Dendritic cell treated with granulocyte-macrophage colony-stimulating factor and Interleukin-4, amounts not matched to agents 40 ng/mL and 50 ng/mL, for 4 days (primary cell): ENCODE measurements around the gene SAA2.
A peak's percentile ranks its signal among the peaks of the same experiment; 100 is the strongest.
"Not testable (repeated sequence)": the region's sequence is repeated elsewhere in the genome, so short reads cannot be mapped to it uniquely, and the experiment has no call there.

Source experiments
- H3K27ac Mint-ChIP-seq: one replicate; pipeline ENCODE4 v1.8.0; 2022; ENCODE audit warnings: mild to moderate bottlenecking, mixed read lengths
- H3K27me3 Mint-ChIP-seq: one replicate; pipeline ENCODE4 v1.8.0; 2022; ENCODE audit warnings: mild to moderate bottlenecking, mixed read lengths
- H3K36me3 Mint-ChIP-seq: one replicate; pipeline ENCODE4 v1.8.0; 2022; ENCODE audit warnings: low read depth, mixed read lengths
- H3K4me1 Mint-ChIP-seq: one replicate; pipeline ENCODE4 v1.8.0; 2022; ENCODE audit warnings: low read depth, mixed read lengths
- H3K4me3 Mint-ChIP-seq: one replicate; pipeline ENCODE4 v1.8.0; 2022; ENCODE audit warnings: mild to moderate bottlenecking, moderate library complexity, mixed read lengths
- H3K9me3 Mint-ChIP-seq: one replicate; pipeline ENCODE4 v1.8.0; 2022; ENCODE audit warnings: mixed read lengths
- intact Hi-C: fragments of 100-400 bp; cut with micrococcal nuclease; formaldehyde crosslinking; loops from one replicate; pipeline ENCODE4 v1.15.0; 2022

The SAA2 gene

GRCh38 chr11:18264677-18265555, 16.4 kb upstream of the SAA2 start:
- intact Hi-C loops = no loop called here
- H3K27ac Mint-ChIP-seq = peak overlapping the region; percentile 23
- H3K27me3 Mint-ChIP-seq = no peaks in the 10 kb centered on the region
- no peak overlapping the region for H3K4me3 Mint-ChIP-seq
- H3K4me1 Mint-ChIP-seq = peaks cover 26% of the 10 kb centered on the region
- no peaks in the 10 kb centered on the region for H3K9me3 Mint-ChIP-seq
- H3K36me3 Mint-ChIP-seq = no peaks in the 10 kb centered on the region

DNA sequence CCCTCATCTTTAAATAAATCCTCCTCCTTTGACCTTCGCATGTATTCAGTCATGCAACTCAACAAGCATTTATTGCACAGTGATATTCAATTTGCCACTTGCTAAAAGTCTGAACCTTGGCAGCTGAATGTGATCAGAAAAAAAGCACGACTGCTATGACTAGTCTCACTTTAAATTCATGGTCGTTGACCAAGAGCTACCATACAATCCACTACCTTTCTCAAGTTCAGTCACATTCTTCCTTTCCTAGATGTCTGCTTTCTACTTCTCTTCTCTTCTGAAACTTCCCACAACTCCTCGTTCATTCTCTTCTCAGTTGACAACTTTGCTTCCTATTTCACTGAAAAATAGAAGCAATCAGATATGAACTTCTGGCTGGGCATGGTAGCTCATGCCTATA, 15.6 kb upstream of the SAA2 start:
- Mint-ChIP-seq H3K4me1 (peaks cover 26% of the 10 kb centered on the region), H3K9me3 (no peaks in the 10 kb centered on the region), H3K27me3 (no peaks in the 10 kb centered on the region), H3K36me3 (no peaks in the 10 kb centered on the region), H3K4me3 (no peak overlapping the region), H3K27ac (no peak overlapping the region)
- intact Hi-C loops = no loop called here

GRCh38 chr11:18262681-18263350, 14.3 kb upstream of the SAA2 start:
- H3K9me3 Mint-ChIP-seq, H3K27ac Mint-ChIP-seq, H3K27me3 Mint-ChIP-seq, intact Hi-C loops, H3K36me3 Mint-ChIP-seq, H3K4me3 Mint-ChIP-seq: not testable (repeated sequence)
- peaks cover 26% of the 10 kb centered on the region for H3K4me1 Mint-ChIP-seq

DNA sequence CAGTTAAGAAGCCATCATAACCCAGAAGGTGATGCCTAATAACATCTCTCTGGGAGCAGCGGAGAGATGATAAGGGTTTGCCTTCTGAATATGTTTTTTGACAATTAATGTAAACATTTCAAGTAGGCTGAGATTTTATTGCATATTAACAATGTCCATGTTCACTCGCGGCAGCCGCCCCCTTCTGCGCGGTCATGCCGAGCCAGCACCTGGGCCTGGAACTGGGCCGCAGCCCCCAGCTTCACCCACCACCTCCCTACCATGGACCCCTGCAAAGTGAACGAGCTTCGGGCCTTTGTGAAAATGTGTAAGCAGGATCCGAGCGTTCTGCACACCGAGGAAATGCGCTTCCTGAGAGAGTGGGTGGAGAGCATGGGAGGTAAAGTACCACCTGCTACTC, 13.3 kb upstream of the SAA2 start:
- Mint-ChIP-seq H3K27ac (no peak overlapping the region), H3K4me3 (no peak overlapping the region), H3K9me3 (no peaks in the 10 kb centered on the region), H3K27me3 (peaks cover under 1% of the 10 kb centered on the region), H3K4me1 (peaks cover 26% of the 10 kb centered on the region), H3K36me3 (no peaks in the 10 kb centered on the region)
- intact Hi-C loops = no loop called here

DNA sequence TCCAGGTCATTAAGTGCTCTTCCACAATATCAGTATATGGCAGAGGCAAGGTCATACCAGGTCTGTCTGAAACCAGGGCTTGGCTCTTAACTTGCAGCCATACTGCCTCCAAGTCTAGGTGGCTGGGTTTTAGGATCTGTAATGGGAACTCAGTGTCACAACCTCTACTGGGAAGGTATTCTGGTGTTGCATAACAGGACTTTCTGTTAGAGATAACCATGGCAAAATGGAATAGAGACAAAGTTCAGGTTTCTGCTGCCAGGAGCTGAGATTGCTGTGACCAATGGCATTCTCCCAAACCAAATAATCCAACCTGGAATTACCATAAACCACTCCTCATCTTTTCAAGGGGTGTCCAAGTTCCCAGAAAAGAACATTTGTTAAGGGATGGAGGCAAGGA, 10.8 kb upstream of the SAA2 start:
- Mint-ChIP-seq H3K27me3 (peaks cover 3% of the 10 kb centered on the region), H3K4me1 (peaks cover 13% of the 10 kb centered on the region), H3K36me3 (no peaks in the 10 kb centered on the region), H3K4me3 (no peak overlapping the region), H3K27ac (no peak overlapping the region), H3K9me3 (no peaks in the 10 kb centered on the region)
- intact Hi-C loops = no loop called here

GRCh38 chr11:18254781-18255361, 6.4 kb upstream of the SAA2 start:
- H3K9me3 Mint-ChIP-seq = no peaks in the 10 kb centered on the region
- no peak overlapping the region for H3K4me3 Mint-ChIP-seq
- peaks cover 5% of the 10 kb centered on the region for H3K4me1 Mint-ChIP-seq
- H3K27me3 Mint-ChIP-seq = peaks cover 3% of the 10 kb centered on the region
- no peaks in the 10 kb centered on the region for H3K36me3 Mint-ChIP-seq
- no peak overlapping the region for H3K27ac Mint-ChIP-seq
- intact Hi-C loops = no loop called here

DNA sequence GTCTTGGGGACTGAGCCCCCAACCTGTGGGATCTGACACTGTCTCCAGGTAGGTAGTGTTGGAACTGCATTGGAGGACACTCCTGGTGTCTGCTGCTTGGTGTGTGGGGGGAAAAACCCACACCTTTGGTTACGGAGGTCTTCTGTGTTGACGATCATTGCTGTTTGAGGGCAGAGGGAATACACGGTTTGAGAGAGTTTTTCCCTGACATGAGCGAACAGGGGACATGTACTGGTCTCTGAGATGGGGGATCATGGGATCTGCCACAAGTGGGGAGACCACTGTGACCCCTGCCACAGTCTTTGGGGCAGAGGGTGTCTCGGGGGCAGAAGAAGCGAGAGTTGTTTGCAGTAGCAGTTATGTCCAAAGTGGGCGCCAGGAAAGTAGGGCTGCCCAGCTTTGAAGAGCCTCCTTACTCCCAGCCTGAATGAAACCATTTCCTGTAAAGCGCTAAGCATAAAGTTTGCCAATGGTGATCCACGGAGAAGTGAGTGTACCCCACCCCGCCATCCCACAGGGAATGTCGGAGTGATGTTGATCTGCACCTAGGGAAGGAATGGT, 5.4 kb upstream of the SAA2 start:
- Mint-ChIP-seq H3K9me3 (no peaks in the 10 kb centered on the region), H3K27ac (no peak overlapping the region), H3K4me1 (peaks cover 5% of the 10 kb centered on the region), H3K4me3 (no peak overlapping the region), H3K27me3 (peaks cover 3% of the 10 kb centered on the region), H3K36me3 (no peaks in the 10 kb centered on the region)
- intact Hi-C loops = no loop called here

DNA sequence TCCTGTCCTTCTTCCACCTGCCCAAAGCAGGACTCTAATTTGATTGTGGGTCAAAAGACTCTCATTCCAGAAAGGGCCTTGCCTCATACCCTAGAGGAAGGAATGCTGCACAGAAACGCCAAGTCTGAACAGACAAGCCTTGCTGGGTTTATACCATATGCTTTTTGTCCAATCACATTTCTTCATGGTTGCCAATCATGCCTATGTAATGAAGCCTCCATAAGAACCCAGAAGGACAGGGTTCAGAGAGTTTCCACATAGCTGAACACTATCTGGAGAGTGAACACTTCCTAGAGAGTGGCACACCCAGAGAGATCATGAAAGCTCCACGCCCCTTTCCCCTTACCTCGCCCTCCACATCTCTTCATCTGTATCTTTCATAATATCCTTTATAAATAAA, 4.8 kb upstream of the SAA2 start:
- peaks cover 5% of the 10 kb centered on the region for H3K27me3 Mint-ChIP-seq
- no peak overlapping the region for H3K4me3 Mint-ChIP-seq
- no peaks in the 10 kb centered on the region for H3K9me3 Mint-ChIP-seq
- H3K36me3 Mint-ChIP-seq = no peaks in the 10 kb centered on the region
- peaks cover 5% of the 10 kb centered on the region for H3K4me1 Mint-ChIP-seq
- H3K27ac Mint-ChIP-seq = no peak overlapping the region
- intact Hi-C loops = no loop called here

DNA sequence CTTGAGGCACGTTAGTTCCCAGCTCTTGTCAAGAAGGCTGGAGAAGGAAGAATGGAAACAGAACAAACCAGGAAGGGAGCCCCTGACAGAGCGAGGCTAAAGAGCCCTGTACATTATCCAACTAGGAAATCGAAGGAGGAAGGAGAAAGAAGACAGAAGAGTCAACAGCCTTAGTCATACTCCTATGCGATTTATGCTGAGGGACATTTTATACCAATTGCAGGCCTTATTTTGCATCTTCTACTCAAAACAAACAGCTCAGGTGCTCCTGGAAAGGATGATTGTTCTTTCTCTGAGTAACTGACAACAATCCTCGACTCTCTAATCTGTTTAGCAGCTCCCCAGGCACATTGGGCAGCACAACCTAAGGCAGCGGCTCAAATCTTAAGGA, 1.3 kb downstream of the SAA2 start:
- H3K36me3 Mint-ChIP-seq, H3K27me3 Mint-ChIP-seq, intact Hi-C loops, H3K9me3 Mint-ChIP-seq, H3K4me3 Mint-ChIP-seq: not testable (repeated sequence)
- Mint-ChIP-seq H3K27ac (peak overlapping the region; percentile 70), H3K4me1 (peaks cover 14% of the 10 kb centered on the region)

DNA sequence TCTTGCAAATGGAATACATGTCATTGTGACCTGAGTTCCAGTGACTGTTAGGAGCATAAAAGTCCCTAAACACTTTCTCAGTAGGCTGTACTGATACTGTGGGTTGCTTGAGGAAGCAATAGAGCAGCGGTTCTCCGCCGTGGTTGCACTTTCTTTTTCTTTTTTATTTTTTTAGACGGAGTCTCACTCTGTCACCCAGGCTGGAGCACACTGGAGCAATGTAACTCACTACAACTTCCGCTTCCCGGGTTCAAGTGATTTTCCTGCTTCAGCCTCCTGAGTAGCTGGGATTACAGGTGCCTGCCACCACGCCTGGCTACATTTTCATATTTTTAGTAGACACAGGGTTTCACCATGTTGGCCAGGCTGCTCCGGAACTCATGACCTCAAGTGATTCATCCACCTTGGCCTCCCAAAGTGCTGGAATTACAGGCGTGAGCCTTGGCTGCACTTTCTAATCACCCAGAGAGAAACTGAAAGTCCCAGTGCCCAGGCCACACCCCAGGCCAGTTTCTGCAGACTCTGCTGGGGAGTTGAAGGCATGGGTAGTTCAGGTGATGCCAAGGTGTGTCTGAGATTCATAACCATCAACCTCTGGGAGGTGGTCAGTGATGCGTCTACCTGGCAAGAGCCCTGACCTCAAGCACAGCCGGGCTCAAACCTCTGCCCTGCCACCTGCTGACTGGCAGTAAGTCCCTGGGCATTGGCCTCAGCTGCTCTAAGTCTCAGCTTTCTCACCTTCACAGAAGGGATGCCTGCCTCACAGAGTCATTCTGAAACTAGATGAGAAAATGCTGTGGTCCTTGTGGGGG, 1.9 kb downstream of the SAA2 start:
- intact Hi-C loops, H3K36me3 Mint-ChIP-seq, H3K9me3 Mint-ChIP-seq, H3K27me3 Mint-ChIP-seq: not testable (repeated sequence)
- Mint-ChIP-seq H3K4me3 (peak overlapping the region; percentile 59), H3K4me1 (peaks cover 14% of the 10 kb centered on the region), H3K27ac (peak overlapping the region; percentile 70)

DNA sequence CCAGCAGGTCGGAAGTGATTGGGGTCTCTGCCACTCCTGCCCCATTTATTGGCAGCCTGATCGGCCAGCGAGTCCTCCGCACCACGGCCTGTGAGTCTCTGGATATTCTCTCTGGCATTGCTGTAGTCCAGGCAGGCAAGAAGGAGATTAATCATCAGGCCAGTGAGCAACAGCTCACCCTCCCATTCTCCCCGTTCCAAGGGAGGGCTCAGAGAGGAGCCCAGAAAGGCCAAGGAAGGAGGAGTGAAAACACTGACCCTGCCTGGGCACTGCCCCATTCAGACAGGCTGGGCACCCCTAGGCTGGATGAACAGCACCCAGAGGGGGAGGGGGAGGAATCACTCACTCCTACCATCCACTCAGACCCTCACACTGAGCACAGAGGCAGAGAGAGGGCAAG, 3.1 kb downstream of the SAA2 start:
- intact Hi-C loops = no loop called here
- no peaks in the 10 kb centered on the region for H3K9me3 Mint-ChIP-seq
- peaks cover 14% of the 10 kb centered on the region for H3K4me1 Mint-ChIP-seq
- H3K27me3 Mint-ChIP-seq = peaks cover 10% of the 10 kb centered on the region
- H3K4me3 Mint-ChIP-seq = no peak overlapping the region
- no peaks in the 10 kb centered on the region for H3K36me3 Mint-ChIP-seq
- peak overlapping the region; percentile 58 for H3K27ac Mint-ChIP-seq

DNA sequence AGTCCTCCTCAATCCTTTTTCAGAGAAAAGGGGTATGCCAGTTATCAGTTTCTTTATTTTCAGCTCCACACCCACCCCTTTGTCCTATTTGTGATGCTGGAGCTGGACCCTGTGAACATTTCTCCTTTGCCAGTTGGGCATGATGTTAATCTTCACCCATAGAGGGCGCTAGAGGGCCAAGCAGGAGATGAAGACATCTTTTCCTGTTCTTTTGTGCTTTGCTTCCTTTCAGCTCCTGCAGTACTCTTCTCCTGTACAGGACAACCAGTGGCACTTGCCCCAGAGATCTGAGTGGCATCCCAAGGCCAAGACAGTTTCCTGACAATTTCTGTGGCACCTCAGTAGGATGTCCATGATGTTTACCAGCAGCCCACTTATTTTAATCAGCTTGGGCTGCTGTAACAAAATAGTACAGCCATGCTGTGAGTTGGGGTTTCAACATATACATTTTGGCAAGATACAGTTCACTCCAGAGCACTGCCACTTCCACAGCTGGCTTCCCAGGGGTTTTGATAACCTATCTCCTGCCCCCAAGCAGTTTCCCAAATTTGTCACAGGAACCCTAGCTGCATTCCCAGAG, 4.6 kb downstream of the SAA2 start:
- intact Hi-C loops = loop anchor here (5.0 kb wide), 2 partner anchors 78 to 93 kb away; partner anchors contain the start of genes GTF2H1 and HPS5
- H3K27ac Mint-ChIP-seq = no peak overlapping the region
- no peak overlapping the region for H3K4me3 Mint-ChIP-seq
- no peaks in the 10 kb centered on the region for H3K36me3 Mint-ChIP-seq
- peaks cover 18% of the 10 kb centered on the region for H3K27me3 Mint-ChIP-seq
- H3K9me3 Mint-ChIP-seq = no peaks in the 10 kb centered on the region
- H3K4me1 Mint-ChIP-seq = peaks cover 14% of the 10 kb centered on the region

DNA sequence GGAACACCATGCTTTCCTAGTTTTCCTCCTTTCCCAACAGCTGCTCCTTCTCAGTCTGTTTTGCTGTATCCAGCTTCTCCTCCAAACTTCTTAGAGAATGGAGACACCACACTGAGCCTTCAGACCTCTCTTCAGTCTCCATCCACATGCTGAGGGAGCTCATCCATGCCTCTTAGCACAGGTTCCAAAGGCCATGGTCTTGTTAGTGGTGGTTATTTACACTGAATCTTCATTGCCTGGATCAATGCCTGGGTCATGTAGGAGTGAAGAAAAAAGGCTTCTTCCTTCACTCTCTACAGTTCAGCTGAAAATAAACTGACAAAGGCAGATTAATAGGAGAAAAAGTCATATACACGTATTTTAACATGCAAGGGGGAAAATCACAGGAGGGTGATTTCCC, 8.8 kb downstream of the SAA2 start:
- H3K27ac Mint-ChIP-seq = no peak overlapping the region
- H3K27me3 Mint-ChIP-seq = peaks cover 41% of the 10 kb centered on the region
- H3K36me3 Mint-ChIP-seq = no peaks in the 10 kb centered on the region
- no peaks in the 10 kb centered on the region for H3K9me3 Mint-ChIP-seq
- H3K4me3 Mint-ChIP-seq = no peak overlapping the region
- peaks cover 5% of the 10 kb centered on the region for H3K4me1 Mint-ChIP-seq
- intact Hi-C loops = loop anchor here (5.0 kb wide), 2 partner anchors 83 to 98 kb away; partner anchors contain the start of genes GTF2H1 and HPS5
